Occipital lobe (tissue), 2 donors: Measurements from ENCODE around the gene ZGRF1. TPM values are rescaled to one million over a fixed set of nuclear protein-coding genes. Genes with fewer than 3 reads are reported as not detected.
"Not testable (repeated sequence)": the region's sequence is repeated elsewhere in the genome, so short reads cannot be mapped to it uniquely, and the experiment has no call there.

ENCODE experiments used
- DNase-seq: peaks from one replicate; lab custom pipeline; 2025; lab: John Stamatoyannopoulos, UW
- total RNA-seq: library from RNA; depleted of rRNA; stranded (reverse); fragments of >200 nt; gene quantifications from one replicate; pipeline ENCODE4 v1.2.3, GENCODE V29; 2014

ZGRF1 gene
- total RNA-seq, 1 donor from 2014 or later: 25.3 TPM

- DNase-seq: no peak
Observed at GRCh38 chr4:112557676-112558411, 78.9 kb downstream of the ZGRF1 start.

GRCh38 chr4:112554271-112554670, 82.4 kb downstream of the ZGRF1 start:
- DNase-seq: not testable (repeated sequence)

GRCh38 chr4:112552668-112553067, 84.0 kb downstream of the ZGRF1 start:
- DNase-seq: no peak

- DNase-seq: no peak
Observed at GRCh38 chr4:112550728-112551127, 86.0 kb downstream of the ZGRF1 start.

GRCh38 chr4:112546476-112546875, 90.2 kb downstream of the ZGRF1 start:
- no peak for DNase-seq

- no peak for DNase-seq
Observed at GRCh38 chr4:112545346-112545745, 91.4 kb downstream of the ZGRF1 start.

GRCh38 chr4:112540695-112541094, 96.0 kb downstream of the ZGRF1 start:
- no peak for DNase-seq

- no peak for DNase-seq
Observed at GRCh38 chr4:112536123-112536522, 100.6 kb downstream of the ZGRF1 start.

- no peak for DNase-seq
Observed at GRCh38 chr4:112532267-112532666, 104.4 kb downstream of the ZGRF1 start.

- no peak for DNase-seq
Observed at GRCh38 chr4:112531146-112531545, 105.6 kb downstream of the ZGRF1 start.

GRCh38 chr4:112526061-112526460, 110.6 kb downstream of the ZGRF1 start:
- no peak for DNase-seq

GRCh38 chr4:112523764-112524505, 112.8 kb downstream of the ZGRF1 start:
- DNase-seq: no peak

GRCh38 chr4:112523008-112523721, 113.5 kb downstream of the ZGRF1 start:
- DNase-seq: no peak

- DNase-seq: not testable (repeated sequence)
Observed at GRCh38 chr4:112522431-112522830, 114.3 kb downstream of the ZGRF1 start.

GRCh38 chr4:112521123-112522023, 115.3 kb downstream of the ZGRF1 start:
- DNase-seq: no peak

- no peak for DNase-seq
Observed at GRCh38 chr4:112520598-112521122, 116.0 kb downstream of the ZGRF1 start.

- no peak for DNase-seq
Observed at GRCh38 chr4:112519689-112520597, 116.8 kb downstream of the ZGRF1 start.

- no peak for DNase-seq
Observed at GRCh38 chr4:112518675-112519074, 118.0 kb downstream of the ZGRF1 start.

- no peak for DNase-seq
Observed at GRCh38 chr4:112517911-112518310, 118.8 kb downstream of the ZGRF1 start.
